ENCODE data around the gene ARHGEF11. TPM values are rescaled to one million over a fixed set of nuclear protein-coding genes. Genes with fewer than 3 reads are reported as not detected.

The ARHGEF11 gene
- total RNA-seq, 1 donor: 32.2 TPM

DNA sequence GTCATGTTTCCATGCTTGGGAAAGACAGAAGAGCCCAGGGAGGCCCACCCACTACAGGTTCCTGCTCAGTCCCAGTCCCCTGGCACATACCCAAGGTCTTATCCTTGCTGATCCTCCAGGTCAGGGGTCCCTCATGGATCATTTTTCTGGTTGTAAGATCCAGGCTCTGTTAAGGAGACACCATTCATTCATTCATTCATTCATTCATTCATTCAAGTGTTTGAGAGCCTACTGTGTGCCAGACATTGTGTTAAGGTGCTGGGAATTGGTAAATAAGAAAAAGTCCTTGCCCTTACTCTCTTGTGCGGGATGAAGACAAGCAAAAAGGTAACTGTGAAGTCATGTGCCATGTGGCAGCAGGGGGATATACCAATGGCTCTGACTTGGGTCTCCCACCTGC, 101.3 kb downstream of the ARHGEF11 start:
- DNase-seq (ENCODE audit: low read depth): no peak
- TF ChIP-seq, protein P1, sequence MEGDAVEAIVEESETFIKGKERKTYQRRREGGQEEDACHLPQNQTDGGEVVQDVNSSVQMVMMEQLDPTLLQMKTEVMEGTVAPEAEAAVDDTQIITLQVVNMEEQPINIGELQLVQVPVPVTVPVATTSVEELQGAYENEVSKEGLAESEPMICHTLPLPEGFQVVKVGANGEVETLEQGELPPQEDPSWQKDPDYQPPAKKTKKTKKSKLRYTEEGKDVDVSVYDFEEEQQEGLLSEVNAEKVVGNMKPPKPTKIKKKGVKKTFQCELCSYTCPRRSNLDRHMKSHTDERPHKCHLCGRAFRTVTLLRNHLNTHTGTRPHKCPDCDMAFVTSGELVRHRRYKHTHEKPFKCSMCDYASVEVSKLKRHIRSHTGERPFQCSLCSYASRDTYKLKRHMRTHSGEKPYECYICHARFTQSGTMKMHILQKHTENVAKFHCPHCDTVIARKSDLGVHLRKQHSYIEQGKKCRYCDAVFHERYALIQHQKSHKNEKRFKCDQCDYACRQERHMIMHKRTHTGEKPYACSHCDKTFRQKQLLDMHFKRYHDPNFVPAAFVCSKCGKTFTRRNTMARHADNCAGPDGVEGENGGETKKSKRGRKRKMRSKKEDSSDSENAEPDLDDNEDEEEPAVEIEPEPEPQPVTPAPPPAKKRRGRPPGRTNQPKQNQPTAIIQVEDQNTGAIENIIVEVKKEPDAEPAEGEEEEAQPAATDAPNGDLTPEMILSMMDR (IDR thresholded peaks at IDR 0.05; ENCODE audit: insufficient read depth, low read length): no peak
- no peak overlapping the region for H3K4me3 ChIP-seq (ENCODE audit: low read depth, low read length)

- H3K4me3 ChIP-seq (ENCODE audit: low read depth, low read length): no peak overlapping the region
- DNase-seq (ENCODE audit: low read depth): no peak
- TF ChIP-seq, protein P1 (IDR thresholded peaks at IDR 0.05; ENCODE audit: insufficient read depth, low read length): no peak
Measured at GRCh38 chr1:156943756-156944155, 101.8 kb downstream of the ARHGEF11 start.

- TF ChIP-seq, protein P1 (IDR thresholded peaks at IDR 0.05; ENCODE audit: insufficient read depth, low read length): no peak
- no peak overlapping the region for H3K4me3 ChIP-seq (ENCODE audit: low read depth, low read length)
- no peak for DNase-seq (ENCODE audit: low read depth)
Measured at GRCh38 chr1:156942576-156942975, 103.0 kb downstream of the ARHGEF11 start.

DNA sequence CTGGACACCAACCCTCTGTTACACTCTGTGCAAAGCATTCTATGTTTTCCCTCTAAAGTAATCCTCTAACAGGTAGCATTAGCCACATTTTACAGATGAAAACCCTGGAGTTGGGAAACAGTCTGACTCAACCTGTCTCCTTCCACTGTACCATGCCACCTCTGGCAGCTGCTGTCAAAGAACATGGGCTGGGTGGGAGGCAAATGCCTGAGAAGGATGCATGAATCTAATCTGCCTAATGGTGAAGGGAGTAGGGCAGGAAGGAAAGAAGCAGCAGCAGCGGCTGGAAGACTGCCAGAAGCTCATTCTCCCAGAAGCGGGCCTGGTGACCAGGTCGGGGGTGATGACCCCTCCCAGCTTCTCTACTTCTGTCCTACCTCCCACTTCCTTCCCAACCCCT, 103.4 kb downstream of the ARHGEF11 start:
- no peak for DNase-seq (ENCODE audit: low read depth)
- TF ChIP-seq, protein P1 (IDR thresholded peaks at IDR 0.05; ENCODE audit: insufficient read depth, low read length): no peak
- no peak overlapping the region for H3K4me3 ChIP-seq (ENCODE audit: low read depth, low read length)

GRCh38 chr1:156941675-156942074, 103.9 kb downstream of the ARHGEF11 start:
- TF ChIP-seq, protein P1 (IDR thresholded peaks at IDR 0.05; ENCODE audit: insufficient read depth, low read length): no peak

GRCh38 chr1:156939786-156940334, 105.7 kb downstream of the ARHGEF11 start:
- no peak overlapping the region for H3K4me3 ChIP-seq (ENCODE audit: low read depth, low read length)
- TF ChIP-seq, protein P1 (IDR thresholded peaks at IDR 0.05; ENCODE audit: insufficient read depth, low read length): no peak
- DNase-seq (ENCODE audit: low read depth): no peak

More at GRCh38 chr1:156941675-156942074, 103.9 kb downstream of the ARHGEF11 start:
- no peak for DNase-seq (ENCODE audit: low read depth)
- no peak overlapping the region for H3K4me3 ChIP-seq (ENCODE audit: low read depth, low read length)

DNA sequence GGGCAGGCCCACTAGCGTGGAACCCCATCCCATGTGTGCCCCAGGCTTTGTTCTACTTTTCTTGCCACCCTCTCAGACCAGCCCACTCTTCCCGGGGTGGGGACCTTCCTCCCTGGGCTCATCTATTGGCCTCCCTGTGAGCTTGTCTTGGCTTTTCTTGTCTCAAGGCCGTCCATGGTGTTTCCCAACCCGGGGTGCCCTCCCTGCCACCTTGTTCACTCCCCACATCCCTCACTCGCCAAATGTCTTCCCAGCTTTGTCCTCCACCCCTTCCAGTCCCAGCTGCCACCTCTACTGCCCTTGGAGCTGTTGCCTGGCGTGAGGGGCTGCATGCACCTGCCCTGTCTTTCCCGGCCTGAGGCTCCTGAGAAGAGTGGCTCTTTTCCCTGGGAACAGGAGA, 106.7 kb downstream of the ARHGEF11 start:
- H3K4me3 ChIP-seq (ENCODE audit: low read depth, low read length): no peak overlapping the region
- no peak for DNase-seq (ENCODE audit: low read depth)
- TF ChIP-seq, protein P1 (IDR thresholded peaks at IDR 0.05; ENCODE audit: insufficient read depth, low read length): no peak
